Brain microvascular endothelial cell (primary cell): ENCODE measurements around the gene CMTM6.
"Not testable (repeated sequence)": the region's sequence is repeated elsewhere in the genome, so short reads cannot be mapped to it uniquely, and the experiment has no call there.

Experiments used
- DNase-seq: peaks from one replicate; pipeline ENCODE4 v3.0.0-alpha.2; 2020
- H3K27ac ChIP-seq: fragments of 250-450 bp; sonication (Bioruptor Pico); 2 replicates; pipeline ENCODE4 v1.5.1; 2020; ENCODE audit warnings: mild to moderate bottlenecking, moderate library complexity
- H3K27me3 ChIP-seq: fragments of 250-450 bp; sonication (Bioruptor Pico); replicated peaks from 2 replicates; pipeline ENCODE4 v1.5.1; 2020; ENCODE audit warnings: mild to moderate bottlenecking
- H3K36me3 ChIP-seq: fragments of 250-450 bp; sonication (Bioruptor Pico); replicated peaks from 2 replicates; pipeline ENCODE4 v1.5.1; 2020; ENCODE audit warnings: mild to moderate bottlenecking
- H3K4me3 ChIP-seq: 2 replicates; pipeline ENCODE4 v1.5.1; 2011; ENCODE audit warnings: low read depth, mild to moderate bottlenecking, control low read depth, low read length, moderate library complexity
- CTCF ChIP-seq: IDR thresholded peaks from 2 replicates; pipeline ENCODE4 v1.5.1; 2011; ENCODE audit warnings: low read depth, mild to moderate bottlenecking, moderate library complexity, low read length, control low read depth, inconsistent platforms; ENCODE audit errors: missing control alignments
- in situ Hi-C: cut with HindIII; loops from 2 replicates; pipeline ENCODE4 v1.10.0; 2017; ENCODE audit warnings: low sequenced_read_pairs, low pct_ligation_motif_present

Gene CMTM6

GRCh38 chr3:32469151-32469874 lies 33.3 kb downstream of the CMTM6 start:
- Histone ChIP-seq H3K27me3 (no peaks in the 10 kb centered on the region), H3K4me3 (no peak overlapping the region), H3K27ac (peak overlapping the region; percentile 29), H3K36me3 (peaks cover 3% of the 10 kb centered on the region)
- in situ Hi-C loops: no loop called here
- DNase-seq: no peak
- TF ChIP-seq CTCF: no peak

- peak; percentile 79 for TF ChIP-seq CTCF
- Histone ChIP-seq H3K27ac (no peak overlapping the region), H3K36me3 (peaks cover 3% of the 10 kb centered on the region), H3K4me3 (peak overlapping the region; percentile 29), H3K27me3 (no peaks in the 10 kb centered on the region)
- no peak for DNase-seq
- in situ Hi-C loops: no loop called here
Measured at GRCh38 chr3:32467333-32468070, 35.1 kb downstream of the CMTM6 start.

GRCh38 chr3:32466808-32467207 lies 35.8 kb downstream of the CMTM6 start:
- in situ Hi-C loops, DNase-seq, H3K27me3 ChIP-seq, H3K4me3 ChIP-seq, H3K36me3 ChIP-seq, H3K27ac ChIP-seq: not testable (repeated sequence)

- H3K36me3 ChIP-seq, in situ Hi-C loops, H3K4me3 ChIP-seq, H3K27ac ChIP-seq, DNase-seq, H3K27me3 ChIP-seq: not testable (repeated sequence)
Measured at GRCh38 chr3:32464726-32465125, 37.9 kb downstream of the CMTM6 start.

GRCh38 chr3:32463415-32463814 lies 39.2 kb downstream of the CMTM6 start:
- not testable (repeated sequence) for H3K27ac ChIP-seq

GRCh38 chr3:32462191-32462986 lies 40.3 kb downstream of the CMTM6 start:
- H3K27ac ChIP-seq, H3K27me3 ChIP-seq, DNase-seq, H3K36me3 ChIP-seq, H3K4me3 ChIP-seq, in situ Hi-C loops: not testable (repeated sequence)

More at GRCh38 chr3:32463415-32463814, 39.2 kb downstream of the CMTM6 start:
- H3K27me3 ChIP-seq, DNase-seq, H3K4me3 ChIP-seq, in situ Hi-C loops, H3K36me3 ChIP-seq: not testable (repeated sequence)

GRCh38 chr3:32460817-32461496 lies 41.7 kb downstream of the CMTM6 start:
- H3K36me3 ChIP-seq, H3K4me3 ChIP-seq, H3K27ac ChIP-seq, DNase-seq, H3K27me3 ChIP-seq, in situ Hi-C loops: not testable (repeated sequence)
